ENCODE results near the gene SFT2D3.

The SFT2D3 gene

DNA sequence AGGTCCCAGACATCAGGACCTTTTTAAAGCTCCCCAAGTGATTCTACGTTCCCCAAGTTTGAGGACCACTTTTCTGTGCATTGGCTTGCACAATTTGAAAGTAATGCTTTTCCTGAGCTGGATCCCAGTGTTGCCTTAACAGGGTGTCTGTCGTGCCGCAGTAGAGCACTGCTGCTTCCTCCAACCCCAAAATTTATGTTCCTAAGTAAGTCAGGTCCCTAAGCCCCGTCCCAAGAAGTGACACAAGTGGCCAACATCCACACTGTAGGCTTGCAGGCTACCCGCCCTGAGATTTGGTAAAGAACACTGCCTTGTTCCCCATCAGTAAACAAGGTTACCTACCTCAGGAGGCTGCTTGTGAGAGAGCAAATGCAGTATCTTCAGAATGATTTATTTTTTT lies 2.0 kb downstream of the SFT2D3 start:
- Histone ChIP-seq H3K4me1 (ENCODE audit: insufficient read depth, low read length) (peaks cover 10% of the 10 kb centered on the region; the same call in 1 of the 2 replicates), H3K9me3 (ENCODE audit: control insufficient read depth, insufficient read depth, low read length) (no peaks in the 10 kb centered on the region), H3K9ac (ENCODE audit: low read depth, low read length) (no peak overlapping the region), H3K36me3 (ENCODE audit: insufficient read depth, low read length) (peaks cover 24% of the 10 kb centered on the region)

GRCh38 chr2:127704641-127705390 lies 3.5 kb downstream of the SFT2D3 start:
- Histone ChIP-seq H3K9me3 (ENCODE audit: control insufficient read depth, insufficient read depth, low read length) (no peaks in the 10 kb centered on the region), H3K4me1 (ENCODE audit: insufficient read depth, low read length) (peaks cover 10% of the 10 kb centered on the region; the same call in 1 of the 2 replicates), H3K9ac (ENCODE audit: low read depth, low read length) (no peak overlapping the region), H3K36me3 (ENCODE audit: insufficient read depth, low read length) (peaks cover 29% of the 10 kb centered on the region)

GRCh38 chr2:127705391-127706065 lies 4.2 kb downstream of the SFT2D3 start:
- Histone ChIP-seq H3K9me3 (ENCODE audit: control insufficient read depth, insufficient read depth, low read length) (no peaks in the 10 kb centered on the region), H3K9ac (ENCODE audit: low read depth, low read length) (no peak overlapping the region), H3K36me3 (ENCODE audit: insufficient read depth, low read length) (peaks cover 30% of the 10 kb centered on the region), H3K4me1 (ENCODE audit: insufficient read depth, low read length) (peaks cover 6% of the 10 kb centered on the region; the same call in 1 of the 2 replicates)

GRCh38 chr2:127706215-127706990 lies 5.1 kb downstream of the SFT2D3 start:
- peaks cover 32% of the 10 kb centered on the region for H3K36me3 ChIP-seq (ENCODE audit: insufficient read depth, low read length)

GRCh38 chr2:127707890-127708648 lies 6.8 kb downstream of the SFT2D3 start:
- Histone ChIP-seq H3K36me3 (ENCODE audit: insufficient read depth, low read length) (peaks cover 35% of the 10 kb centered on the region), H3K9ac (ENCODE audit: low read depth, low read length) (no peak overlapping the region), H3K9me3 (ENCODE audit: control insufficient read depth, insufficient read depth, low read length) (no peaks in the 10 kb centered on the region), H3K4me1 (ENCODE audit: insufficient read depth, low read length) (no peaks in the 10 kb centered on the region)

More at GRCh38 chr2:127706215-127706990, 5.1 kb downstream of the SFT2D3 start:
- Histone ChIP-seq H3K9me3 (ENCODE audit: control insufficient read depth, insufficient read depth, low read length) (no peaks in the 10 kb centered on the region), H3K9ac (ENCODE audit: low read depth, low read length) (no peak overlapping the region), H3K4me1 (ENCODE audit: insufficient read depth, low read length) (peaks cover 6% of the 10 kb centered on the region; the same call in 1 of the 2 replicates)

DNA sequence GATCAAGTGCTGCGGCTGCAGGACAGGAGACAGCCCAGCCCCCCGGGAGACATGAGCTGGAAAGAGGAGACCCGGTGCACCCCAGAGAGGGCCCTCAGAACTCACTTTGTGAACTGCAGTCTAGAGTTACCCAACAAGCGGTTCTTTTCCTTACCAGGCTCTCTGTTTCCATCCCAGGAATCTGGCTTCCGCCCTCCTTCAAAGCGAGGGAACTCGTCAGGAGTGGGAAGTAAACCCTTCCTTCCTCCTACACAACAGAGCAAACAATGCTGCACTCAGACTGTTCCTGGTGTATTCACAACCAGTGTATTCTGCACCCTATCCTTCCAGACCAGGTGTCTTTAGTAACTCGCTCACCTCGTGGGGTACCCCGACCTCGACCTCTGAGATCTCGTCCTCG lies 8.0 kb downstream of the SFT2D3 start:
- no peaks in the 10 kb centered on the region for H3K9me3 ChIP-seq (ENCODE audit: control insufficient read depth, insufficient read depth, low read length)
- H3K4me1 ChIP-seq (ENCODE audit: insufficient read depth, low read length) = no peaks in the 10 kb centered on the region
- H3K36me3 ChIP-seq (ENCODE audit: insufficient read depth, low read length) = peaks cover 38% of the 10 kb centered on the region
- no peak overlapping the region for H3K9ac ChIP-seq (ENCODE audit: low read depth, low read length)

DNA sequence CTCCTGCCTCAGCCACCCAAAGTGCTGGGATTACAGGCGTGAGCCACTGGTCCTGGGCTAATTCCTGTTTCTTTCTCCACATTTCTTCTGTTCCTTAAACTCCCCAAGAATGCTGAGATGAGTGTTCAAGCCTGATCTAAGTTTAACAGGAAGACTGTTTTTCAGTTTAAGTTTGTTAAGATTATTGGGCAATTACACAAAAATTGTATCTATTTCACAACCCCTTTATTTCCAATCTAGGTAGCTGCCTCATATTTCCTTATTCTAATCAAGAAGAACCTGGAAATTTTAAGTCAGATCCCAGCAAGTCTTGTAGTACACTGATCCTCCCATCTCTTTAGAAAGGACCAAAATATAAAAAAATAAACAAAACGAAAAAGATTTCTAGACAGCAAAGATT lies 11.7 kb downstream of the SFT2D3 start:
- H3K9ac ChIP-seq (ENCODE audit: low read depth, low read length) = no peak overlapping the region
- no peaks in the 10 kb centered on the region for H3K9me3 ChIP-seq (ENCODE audit: control insufficient read depth, insufficient read depth, low read length)
- H3K4me1 ChIP-seq (ENCODE audit: insufficient read depth, low read length) = no peaks in the 10 kb centered on the region
- peaks cover 19% of the 10 kb centered on the region for H3K36me3 ChIP-seq (ENCODE audit: insufficient read depth, low read length)

- H3K36me3 ChIP-seq (ENCODE audit: insufficient read depth, low read length) = peaks cover 17% of the 10 kb centered on the region
- no peaks in the 10 kb centered on the region for H3K9me3 ChIP-seq (ENCODE audit: control insufficient read depth, insufficient read depth, low read length)
- H3K4me1 ChIP-seq (ENCODE audit: insufficient read depth, low read length) = no peaks in the 10 kb centered on the region
- H3K9ac ChIP-seq (ENCODE audit: low read depth, low read length) = no peak overlapping the region
Measured at GRCh38 chr2:127713562-127713961, 12.3 kb downstream of the SFT2D3 start.

- H3K9me3 ChIP-seq (ENCODE audit: control insufficient read depth, insufficient read depth, low read length) = no peaks in the 10 kb centered on the region
- H3K4me1 ChIP-seq (ENCODE audit: insufficient read depth, low read length) = no peaks in the 10 kb centered on the region
- peaks cover 31% of the 10 kb centered on the region for H3K36me3 ChIP-seq (ENCODE audit: insufficient read depth, low read length)
- no peak overlapping the region for H3K9ac ChIP-seq (ENCODE audit: low read depth, low read length)
Measured at GRCh38 chr2:127715778-127716449, 14.6 kb downstream of the SFT2D3 start.

- Histone ChIP-seq H3K4me1 (ENCODE audit: insufficient read depth, low read length) (no peaks in the 10 kb centered on the region), H3K9me3 (ENCODE audit: control insufficient read depth, insufficient read depth, low read length) (no peaks in the 10 kb centered on the region), H3K36me3 (ENCODE audit: insufficient read depth, low read length) (peaks cover 47% of the 10 kb centered on the region), H3K9ac (ENCODE audit: low read depth, low read length) (no peak overlapping the region)
Measured at GRCh38 chr2:127718271-127718670, 17.0 kb downstream of the SFT2D3 start.

DNA sequence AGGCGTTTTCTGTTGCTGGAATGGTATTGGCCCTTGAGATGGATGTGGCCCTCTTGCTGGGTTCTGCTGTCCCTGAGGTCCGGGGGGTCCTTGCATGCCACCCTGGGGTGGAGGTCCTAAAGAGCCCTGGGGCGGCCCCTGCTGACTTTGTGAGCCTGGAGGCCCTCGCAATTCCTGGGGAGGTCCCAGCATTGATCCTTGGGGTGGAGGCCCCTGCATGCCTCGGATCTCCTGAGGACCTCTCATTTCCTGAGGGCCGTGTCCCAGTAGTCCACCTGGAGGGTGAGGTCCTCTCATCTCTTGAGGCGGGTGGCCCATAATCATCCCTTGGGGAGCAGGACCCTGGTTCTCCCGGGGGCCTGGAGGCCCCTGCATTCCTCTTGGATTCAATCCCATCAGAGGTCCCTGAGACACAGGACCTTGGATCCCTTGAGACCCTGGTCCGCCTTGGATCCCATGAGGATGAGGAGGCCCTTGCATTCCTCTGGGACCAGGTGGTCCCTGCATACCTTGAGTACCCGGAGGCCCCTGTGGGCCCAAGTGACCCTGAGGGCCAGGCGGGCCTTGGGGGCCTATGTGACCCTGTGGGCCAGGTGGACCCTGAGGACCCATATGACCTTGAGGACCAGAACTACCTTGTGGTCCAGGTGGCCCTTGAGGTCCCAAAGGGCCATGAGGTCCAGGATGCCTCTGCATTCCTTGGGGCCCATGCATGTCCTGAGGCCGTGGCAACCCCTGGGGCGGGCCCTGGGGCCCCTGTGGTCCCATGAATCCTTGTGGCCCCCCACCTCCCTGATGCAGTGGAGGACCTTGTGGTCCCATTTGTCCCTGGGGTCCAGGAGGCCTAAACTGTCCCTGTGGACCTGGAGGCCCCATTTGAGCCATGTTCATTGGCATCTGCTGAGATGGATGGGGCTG lies 18.3 kb downstream of the SFT2D3 start:
- no peaks in the 10 kb centered on the region for H3K4me1 ChIP-seq (ENCODE audit: insufficient read depth, low read length)
- H3K9ac ChIP-seq (ENCODE audit: low read depth, low read length) = no peak overlapping the region
- H3K36me3 ChIP-seq (ENCODE audit: insufficient read depth, low read length) = peaks cover 50% of the 10 kb centered on the region
- no peaks in the 10 kb centered on the region for H3K9me3 ChIP-seq (ENCODE audit: control insufficient read depth, insufficient read depth, low read length)

- H3K4me1 ChIP-seq (ENCODE audit: insufficient read depth, low read length) = 0 out of 2 replicates have a peak, but pooled peaks cover 5% of the 10 kb centered on the region
- H3K36me3 ChIP-seq (ENCODE audit: insufficient read depth, low read length) = peaks cover 50% of the 10 kb centered on the region
- no peak overlapping the region for H3K9ac ChIP-seq (ENCODE audit: low read depth, low read length)
- no peaks in the 10 kb centered on the region for H3K9me3 ChIP-seq (ENCODE audit: control insufficient read depth, insufficient read depth, low read length)
Measured at GRCh38 chr2:127721311-127721977, 20.1 kb downstream of the SFT2D3 start.
